DND-41 (cell line): ENCODE data around the gene IMPDH1.

Source experiments
- ATAC-seq: fragments of 200-7000 bp; cut with Tn5 transposase; 3 replicates; pipeline ENCODE4 v1.9.1; 2021; ENCODE audit warnings: low read depth; ENCODE audit not compliant: insufficient read depth
- DNase-seq: peaks from one replicate; pipeline ENCODE4 v3.0.0-alpha.2; 2020
- H2AFZ ChIP-seq: 2 replicates; pipeline ENCODE4 v1.6.0; 2012; ENCODE audit warnings: low read depth, low read length
- H3K27ac ChIP-seq: 2 replicates; pipeline ENCODE4 v1.5.1; 2012; ENCODE audit warnings: low read length, inconsistent platforms
- H3K27me3 ChIP-seq: fragments of 200-600 bp; sonication (generic); 2 replicates; pipeline ENCODE4 v1.6.0; 2012; ENCODE audit warnings: low read length, mild to moderate bottlenecking, inconsistent platforms; ENCODE audit not compliant: insufficient read depth, poor library complexity
- H3K36me3 ChIP-seq: 2 replicates; pipeline ENCODE4 v1.5.1; 2012; ENCODE audit warnings: low read length, inconsistent platforms; ENCODE audit not compliant: insufficient read depth
- H3K4me1 ChIP-seq: 2 replicates; pipeline ENCODE4 v1.5.1; 2012; ENCODE audit warnings: mild to moderate bottlenecking, low read length; ENCODE audit not compliant: insufficient read depth
- H3K4me2 ChIP-seq: 2 replicates; pipeline ENCODE4 v1.6.0; 2012; ENCODE audit warnings: mild to moderate bottlenecking, moderate library complexity, low read length, inconsistent platforms; ENCODE audit not compliant: insufficient read depth
- H3K4me3 ChIP-seq, 2 experiments: fragments of 200-600 bp in 1 of 2; shearing (Covaris generic) in 1 of 2; 2 replicates each; pipeline ENCODE4 v1.5.1; 2012 to 2016; ENCODE audit warnings: inconsistent platforms in 2 of 2, low read length in 2 of 2, mild to moderate bottlenecking in 2 of 2, low read depth in 1 of 2, moderate library complexity in 1 of 2
- H3K79me2 ChIP-seq: 2 replicates; pipeline ENCODE4 v1.6.0; 2012; ENCODE audit warnings: low read length, inconsistent platforms; ENCODE audit not compliant: insufficient read depth
- H3K9ac ChIP-seq: 2 replicates; pipeline ENCODE4 v1.6.0; 2012; ENCODE audit warnings: low read depth, mild to moderate bottlenecking, inconsistent platforms, low read length, moderate library complexity
- H3K9me3 ChIP-seq: 2 replicates; pipeline ENCODE4 v1.5.1; 2012; ENCODE audit warnings: low read length, moderate library complexity, mild to moderate bottlenecking, inconsistent platforms; ENCODE audit not compliant: insufficient read depth, severe bottlenecking
- H4K20me1 ChIP-seq: 2 replicates; pipeline ENCODE4 v1.6.0; 2012; ENCODE audit warnings: low read length; ENCODE audit not compliant: insufficient read depth
- EZH2 ChIP-seq: IDR thresholded peaks from 3 replicates; pipeline ENCODE4 v1.6.1; 2012; ENCODE audit warnings: borderline replicate concordance, low read depth, mild to moderate bottlenecking, moderate library complexity, low read length, inconsistent platforms; ENCODE audit not compliant: severe bottlenecking
- TF ChIP-seq, protein P1 (sequence below): IDR thresholded peaks from 2 replicates; pipeline ENCODE4 v1.5.1; 2012; ENCODE audit warnings: borderline replicate concordance, low read length, moderate library complexity, mild to moderate bottlenecking; ENCODE audit not compliant: poor library complexity, severe bottlenecking; ENCODE audit errors: extremely low read depth

Gene IMPDH1

GRCh38 chr7:128403676-128404075, 6.1 kb downstream of the IMPDH1 start:
- Histone ChIP-seq H3K4me3 (no peak overlapping the region), H2AFZ (no peak overlapping the region), H3K27me3 (peaks cover 23% of the 10 kb centered on the region), H3K4me1 (peaks cover 21% of the 10 kb centered on the region), H3K4me2 (peak overlapping the region; percentile 97; the same call in 1 of the 2 replicates), H3K27ac (no peak overlapping the region), H3K36me3 (peaks cover 6% of the 10 kb centered on the region), H3K9ac (no peak overlapping the region), H4K20me1 (peaks cover 42% of the 10 kb centered on the region), H3K79me2 (no peaks in the 10 kb centered on the region), H3K9me3 (no peaks in the 10 kb centered on the region)
- no peak for DNase-seq
- no peak for ATAC-seq
- TF ChIP-seq EZH2, result no peak
- TF ChIP-seq, protein P1, sequence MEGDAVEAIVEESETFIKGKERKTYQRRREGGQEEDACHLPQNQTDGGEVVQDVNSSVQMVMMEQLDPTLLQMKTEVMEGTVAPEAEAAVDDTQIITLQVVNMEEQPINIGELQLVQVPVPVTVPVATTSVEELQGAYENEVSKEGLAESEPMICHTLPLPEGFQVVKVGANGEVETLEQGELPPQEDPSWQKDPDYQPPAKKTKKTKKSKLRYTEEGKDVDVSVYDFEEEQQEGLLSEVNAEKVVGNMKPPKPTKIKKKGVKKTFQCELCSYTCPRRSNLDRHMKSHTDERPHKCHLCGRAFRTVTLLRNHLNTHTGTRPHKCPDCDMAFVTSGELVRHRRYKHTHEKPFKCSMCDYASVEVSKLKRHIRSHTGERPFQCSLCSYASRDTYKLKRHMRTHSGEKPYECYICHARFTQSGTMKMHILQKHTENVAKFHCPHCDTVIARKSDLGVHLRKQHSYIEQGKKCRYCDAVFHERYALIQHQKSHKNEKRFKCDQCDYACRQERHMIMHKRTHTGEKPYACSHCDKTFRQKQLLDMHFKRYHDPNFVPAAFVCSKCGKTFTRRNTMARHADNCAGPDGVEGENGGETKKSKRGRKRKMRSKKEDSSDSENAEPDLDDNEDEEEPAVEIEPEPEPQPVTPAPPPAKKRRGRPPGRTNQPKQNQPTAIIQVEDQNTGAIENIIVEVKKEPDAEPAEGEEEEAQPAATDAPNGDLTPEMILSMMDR, result no peak

DNA sequence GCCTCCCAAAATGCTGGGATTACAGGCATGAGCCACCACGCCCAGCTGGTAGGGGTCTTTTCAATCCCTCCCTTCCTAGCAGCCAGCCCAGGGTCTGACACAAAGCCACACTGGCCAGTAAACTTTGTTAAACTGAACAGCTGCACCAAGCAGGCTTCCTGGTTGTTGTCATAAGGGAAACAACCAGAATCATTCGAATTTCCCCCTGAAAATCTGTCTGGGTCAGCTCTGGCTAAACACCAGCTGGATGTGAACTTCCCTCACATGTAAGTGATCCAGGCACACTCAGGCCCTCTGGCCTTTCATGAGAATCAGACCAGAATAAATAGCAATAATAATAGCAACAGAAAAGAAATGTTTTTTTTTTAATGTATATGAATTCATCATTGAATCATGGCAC, 7.4 kb downstream of the IMPDH1 start:
- ATAC-seq (no peak), DNase-seq (no peak)
- H3K4me1 ChIP-seq, result peaks cover 19% of the 10 kb centered on the region
- H4K20me1 ChIP-seq, result peaks cover 34% of the 10 kb centered on the region
- H3K27ac ChIP-seq, result no peak overlapping the region
- H3K9ac ChIP-seq, result no peak overlapping the region
- no peak for TF ChIP-seq EZH2
- TF ChIP-seq, protein P1, result no peak
- no peaks in the 10 kb centered on the region for H3K79me2 ChIP-seq
- H3K36me3 ChIP-seq, result peaks cover 15% of the 10 kb centered on the region
- H3K9me3 ChIP-seq, result no peaks in the 10 kb centered on the region
- H2AFZ ChIP-seq, result no peak overlapping the region
- peaks cover 14% of the 10 kb centered on the region for H3K27me3 ChIP-seq
- no peak overlapping the region for H3K4me2 ChIP-seq
- no peak overlapping the region for H3K4me3 ChIP-seq

DNA sequence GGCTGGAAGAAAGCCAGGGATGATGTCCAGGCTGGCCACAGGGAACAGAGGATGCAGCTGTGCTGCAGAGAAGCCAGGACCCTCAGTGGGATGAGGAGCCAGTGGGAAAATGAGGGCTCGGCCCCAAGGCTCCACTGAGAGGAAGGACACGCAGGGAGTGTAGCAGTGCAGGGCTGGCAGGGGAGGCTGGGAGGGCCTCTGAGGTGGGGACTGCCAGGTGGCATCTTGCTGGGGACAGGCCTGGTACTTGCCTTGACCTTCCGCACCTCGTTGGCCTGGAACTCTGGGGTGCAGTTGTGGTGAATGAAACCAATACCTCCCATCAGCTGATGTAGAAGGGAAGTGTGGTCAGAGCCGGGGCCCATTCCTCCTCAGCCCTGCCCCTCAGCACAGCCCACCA, 9.2 kb downstream of the IMPDH1 start:
- Histone ChIP-seq H3K9me3 (no peaks in the 10 kb centered on the region), H3K27ac (no peak overlapping the region), H3K4me2 (no peak overlapping the region), H3K4me1 (peaks cover 17% of the 10 kb centered on the region), H3K79me2 (no peaks in the 10 kb centered on the region), H3K36me3 (peaks cover 23% of the 10 kb centered on the region), H3K27me3 (peaks cover 7% of the 10 kb centered on the region), H2AFZ (no peak overlapping the region), H4K20me1 (peaks cover 22% of the 10 kb centered on the region; the same call in 1 of the 2 replicates), H3K4me3 (no peak overlapping the region), H3K9ac (no peak overlapping the region)
- no peak for ATAC-seq
- no peak for DNase-seq
- no peak for TF ChIP-seq EZH2
- TF ChIP-seq, protein P1, result no peak

- DNase-seq, result no peak
- H3K36me3 ChIP-seq, result peaks cover 23% of the 10 kb centered on the region
- H3K9ac ChIP-seq, result no peak overlapping the region
- H3K79me2 ChIP-seq, result no peaks in the 10 kb centered on the region
- no peaks in the 10 kb centered on the region for H3K9me3 ChIP-seq
- H3K4me3 ChIP-seq, result no peak overlapping the region
- no peak for ATAC-seq
- peaks cover 22% of the 10 kb centered on the region; the same call in 1 of the 2 replicates for H4K20me1 ChIP-seq
- no peak overlapping the region for H3K27ac ChIP-seq
- no peak overlapping the region for H3K4me2 ChIP-seq
- peaks cover 11% of the 10 kb centered on the region for H3K4me1 ChIP-seq
- H2AFZ ChIP-seq, result no peak overlapping the region
- TF ChIP-seq, protein P1, result no peak
- TF ChIP-seq EZH2, result no peak
- H3K27me3 ChIP-seq, result peaks cover 2% of the 10 kb centered on the region
Observed at GRCh38 chr7:128399991-128400390, 9.8 kb downstream of the IMPDH1 start.
